Astrocyte (in vitro differentiated cells and primary cell): ENCODE measurements around the gene RTN4RL2.

ENCODE experiments used
- CTCF ChIP-seq: IDR thresholded peaks from 2 replicates; pipeline ENCODE4 v1.5.1; 2011; ENCODE audit warnings: low read depth, mild to moderate bottlenecking, inconsistent platforms, low read length, moderate library complexity; ENCODE audit not compliant: insufficient read depth
- EZH2 ChIP-seq: IDR thresholded peaks from 2 replicates; pipeline ENCODE4 v1.6.1; 2012; ENCODE audit warnings: mild to moderate bottlenecking, low read length, inconsistent platforms; ENCODE audit not compliant: insufficient read depth

GRCh38 chr11:57475191-57475590 is 14.9 kb downstream of the RTN4RL2 start:
- TF ChIP-seq CTCF (no peak), EZH2 (no peak)
